H1 (cell line): ENCODE results near the gene KLHL8. TPM values are rescaled to one million over a fixed set of nuclear protein-coding genes. Genes with fewer than 3 reads are reported as not detected.

ENCODE experiments used
- CTCF ChIA-PET: fragments of 300-600 bp; sonication (Branson Sonifier 250); formaldehyde crosslinking; loops from one replicate; lab custom pipeline; 2021; ENCODE audit not compliant: partially characterized antibody; lab: Charles Lee
- POLR2A ChIA-PET: fragments of 300-600 bp; sonication (Branson Sonifier 250); formaldehyde crosslinking; loops from one replicate; lab custom pipeline; 2021; ENCODE audit warnings: inconsistent platforms; ENCODE audit not compliant: partially characterized antibody; lab: Charles Lee
- DNase-seq, 2 experiments: peaks; one replicate each; pipeline versions ENCODE4 v3.0.0 to v3.0.0-alpha.2; 2010 to 2022; ENCODE audit warnings: low spot score in 2 of 2, low read depth in 1 of 2, mixed read lengths in 1 of 2
- FAIRE-seq: peaks from 2 replicates; lab custom pipeline; 2011; peaks lifted over from hg19 to GRCh38; lab: Jason Lieb, UNC
- H2AFZ ChIP-seq: 2 replicates; pipeline ENCODE4 v1.8.1; 2012; ENCODE audit warnings: low read length, inconsistent platforms
- H2AK5ac ChIP-seq: 2 replicates; pipeline ENCODE4 v1.6.1; 2013; ENCODE audit warnings: low read depth, low read length
- H2BK120ac ChIP-seq: replicated peaks from 2 replicates; pipeline ENCODE3; 2013; ENCODE audit warnings: low read depth, low read length, inconsistent platforms
- H2BK12ac ChIP-seq: 2 replicates; pipeline ENCODE4 v1.6.1; 2013; ENCODE audit warnings: low read depth, low read length
- H2BK15ac ChIP-seq: 2 replicates; pipeline ENCODE4 v1.6.1; 2013; ENCODE audit warnings: low read length
- H2BK20ac ChIP-seq: 2 replicates; pipeline ENCODE4 v1.6.1; 2013; ENCODE audit warnings: low read length
- H2BK5ac ChIP-seq: 2 replicates; pipeline ENCODE4 v1.6.1; 2013; ENCODE audit warnings: low read depth, low read length
- H3K14ac ChIP-seq: 2 replicates; pipeline ENCODE4 v1.6.1; 2013; ENCODE audit warnings: inconsistent platforms; ENCODE audit not compliant: insufficient read length
- H3K18ac ChIP-seq: 2 replicates; pipeline ENCODE4 v1.6.1; 2013; ENCODE audit warnings: low read length; ENCODE audit errors: extremely low read depth
- H3K23ac ChIP-seq: 2 replicates; pipeline ENCODE4 v1.6.1; 2013; ENCODE audit warnings: inconsistent platforms; ENCODE audit not compliant: insufficient read length
- H3K23me2 ChIP-seq: 2 replicates; pipeline ENCODE4 v1.6.1; 2013; ENCODE audit warnings: low read depth, low read length
- H3K27ac ChIP-seq: 2 replicates; pipeline ENCODE4 v1.6.1; 2011; ENCODE audit warnings: low read depth, low read length, inconsistent platforms
- H3K27me3 ChIP-seq, 4 experiments: replicated peaks in 1 of 4; 1 replicate in 1 of 4; 2 replicates in 3 of 4; pipeline versions ENCODE4 v1.6.1 to v1.8.1; 2011 to 2013; ENCODE audit warnings: low read length in 3 of 4, mild to moderate bottlenecking in 3 of 4, inconsistent platforms in 2 of 4, mixed read lengths in 2 of 4, moderate library complexity in 1 of 4; ENCODE audit not compliant: control insufficient read depth in 3 of 4, insufficient read depth in 3 of 4; ENCODE audit errors: extremely low read depth in 1 of 4
- H3K36me3 ChIP-seq, 4 experiments: 2 replicates each; pipeline versions ENCODE4 v1.6.1 to v1.8.1; 2011 to 2013; ENCODE audit warnings: mild to moderate bottlenecking in 4 of 4, low read length in 3 of 4, moderate library complexity in 2 of 4, control low read depth in 1 of 4, inconsistent platforms in 1 of 4; ENCODE audit not compliant: insufficient read depth in 4 of 4, control insufficient read depth in 2 of 4
- H3K4ac ChIP-seq: replicated peaks from 2 replicates; pipeline ENCODE3; 2013; ENCODE audit warnings: low read length, low read depth, mixed read lengths, inconsistent platforms; ENCODE audit not compliant: insufficient read length
- H3K4me1 ChIP-seq, 4 experiments: replicated peaks in 1 of 4; 1 replicate in 1 of 4; 2 replicates in 3 of 4; pipeline versions ENCODE4 v1.6.1 to v1.8.1; 2011 to 2013; ENCODE audit warnings: low read length in 3 of 4, inconsistent platforms in 2 of 4, mixed read lengths in 1 of 4; ENCODE audit not compliant: insufficient read depth in 4 of 4, control insufficient read depth in 3 of 4
- H3K4me2 ChIP-seq, 2 experiments: 2 replicates each; pipeline versions ENCODE4 v1.6.1 to v1.8.1; 2011 to 2013; ENCODE audit warnings: low read depth in 2 of 2, low read length in 2 of 2, control low read depth in 1 of 2, inconsistent platforms in 1 of 2, mild to moderate bottlenecking in 1 of 2; ENCODE audit not compliant: insufficient read depth in 1 of 2
- H3K4me3 ChIP-seq, 4 experiments: fragments of 200-600, 300-600 bp in 1 of 4; sonication (generic), shearing (Covaris generic), sonication (Bioruptor Twin) in 1 of 4; 2 replicates each; pipeline versions ENCODE4 v1.5.1 to v1.8.1; 2011 to 2016; ENCODE audit warnings: low read length in 4 of 4, low read depth in 3 of 4, control low read depth in 2 of 4, inconsistent platforms in 2 of 4, mild to moderate bottlenecking in 2 of 4, mixed read lengths in 1 of 4, moderate library complexity in 1 of 4; ENCODE audit not compliant: insufficient read depth in 2 of 4; ENCODE audit errors: extremely low read depth in 1 of 4
- H3K56ac ChIP-seq: replicated peaks from 2 replicates; pipeline ENCODE3; 2013; ENCODE audit warnings: low read depth, mild to moderate bottlenecking, mixed read lengths, low read length, inconsistent platforms; ENCODE audit not compliant: insufficient read length
- H3K79me1 ChIP-seq: 2 replicates; pipeline ENCODE4 v1.6.1; 2013; ENCODE audit warnings: low read depth, low read length, control low read depth
- H3K79me2 ChIP-seq, 2 experiments: 2 replicates each; pipeline versions ENCODE4 v1.6.1 to v1.8.1; 2012 to 2013; ENCODE audit warnings: low read length in 2 of 2, mild to moderate bottlenecking in 2 of 2, inconsistent platforms in 1 of 2; ENCODE audit not compliant: insufficient read depth in 2 of 2, control insufficient read depth in 1 of 2
- H3K9ac ChIP-seq, 4 experiments: replicated peaks in 1 of 4; 1 replicate in 1 of 4; 2 replicates in 3 of 4; pipeline versions ENCODE4 v1.6.1 to v1.8.1; 2011 to 2013; ENCODE audit warnings: low read depth in 3 of 4, low read length in 3 of 4, control low read depth in 2 of 4, mild to moderate bottlenecking in 2 of 4, moderate library complexity in 2 of 4, inconsistent platforms in 1 of 4; ENCODE audit errors: extremely low read depth in 1 of 4
- H3K9me3 ChIP-seq, 2 experiments: 2 replicates each; pipeline versions ENCODE4 v1.6.1 to v1.8.1; 2012 to 2013; ENCODE audit warnings: mild to moderate bottlenecking in 2 of 2, moderate library complexity in 2 of 2, control low read depth in 1 of 2, inconsistent platforms in 1 of 2, low read depth in 1 of 2, low read length in 1 of 2, mixed read lengths in 1 of 2; ENCODE audit not compliant: insufficient read depth in 2 of 2
- H4K20me1 ChIP-seq, 2 experiments: replicated peaks in 1 of 2; 2 replicates each; pipeline versions ENCODE3 to v1.8.1; 2011 to 2013; ENCODE audit warnings: inconsistent platforms in 2 of 2, low read length in 2 of 2, mild to moderate bottlenecking in 1 of 2; ENCODE audit not compliant: insufficient read depth in 2 of 2, control insufficient read depth in 1 of 2
- H4K5ac ChIP-seq: 2 replicates; pipeline ENCODE4 v1.6.1; 2013; ENCODE audit warnings: low read length, low read depth, mixed read lengths, inconsistent platforms; ENCODE audit not compliant: insufficient read length
- H4K8ac ChIP-seq: 2 replicates; pipeline ENCODE4 v1.8.0; 2013; ENCODE audit warnings: mild to moderate bottlenecking, moderate library complexity, low read length, inconsistent platforms; ENCODE audit not compliant: insufficient read depth; ENCODE audit errors: extremely low read depth
- H4K91ac ChIP-seq: replicated peaks from 2 replicates; pipeline ENCODE3; 2013; ENCODE audit warnings: low read length, mixed read lengths, inconsistent platforms; ENCODE audit not compliant: insufficient read length
- CEBPB ChIP-seq: IDR thresholded peaks from 2 replicates; pipeline ENCODE4 v1.6.1; 2012; ENCODE audit warnings: low read depth, low read length
- E2F6 ChIP-seq: IDR thresholded peaks from 2 replicates; pipeline ENCODE4 v1.6.1; 2012; ENCODE audit warnings: inconsistent platforms
- GABPA ChIP-seq: IDR thresholded peaks from 2 replicates; pipeline ENCODE4 v1.6.1; 2011; ENCODE audit warnings: mild to moderate bottlenecking, low read length, moderate library complexity, borderline replicate concordance; ENCODE audit not compliant: insufficient read depth
- GTF2F1 ChIP-seq: IDR thresholded peaks from 2 replicates; pipeline ENCODE4 v1.6.1; 2012; ENCODE audit warnings: low read depth, low read length, improper control_type of control experiment, borderline replicate concordance
- HDAC6 ChIP-seq: IDR thresholded peaks from one replicate; pipeline ENCODE4 v1.7.1; 2012; ENCODE audit warnings: low read depth, mild to moderate bottlenecking, inconsistent platforms, low read length, moderate library complexity
- NRF1 ChIP-seq: IDR thresholded peaks from 2 replicates; pipeline ENCODE4 v1.6.1; 2011; ENCODE audit warnings: mild to moderate bottlenecking, low read depth, low read length, improper control_type of control experiment
- POLR2A ChIP-seq, 2 experiments: IDR thresholded peaks; 1 replicate in 1 of 2; 2 replicates in 1 of 2; pipeline ENCODE4 v1.6.1; 2011; ENCODE audit warnings: low read depth in 2 of 2, low read length in 2 of 2, mild to moderate bottlenecking in 2 of 2; ENCODE audit errors: control extremely low read depth in 1 of 2
- POLR2AphosphoS5 ChIP-seq: IDR thresholded peaks from 2 replicates; pipeline ENCODE4 v1.6.1; 2011; ENCODE audit warnings: low read depth, low read length
- POU5F1 ChIP-seq: IDR thresholded peaks from 2 replicates; pipeline ENCODE4 v1.6.1; 2011; ENCODE audit warnings: low read depth, mild to moderate bottlenecking, low read length, moderate library complexity
- RAD21 ChIP-seq, 2 experiments: IDR thresholded peaks in 1 of 2; conservative IDR thresholded peaks in 1 of 2; 2 replicates each; pipeline ENCODE4 v1.6.1; 2011; ENCODE audit warnings: low read depth in 2 of 2, low read length in 2 of 2, improper control_type of control experiment in 1 of 2, inconsistent platforms in 1 of 2, mild to moderate bottlenecking in 1 of 2, moderate library complexity in 1 of 2
- SRF ChIP-seq: IDR thresholded peaks from 2 replicates; pipeline ENCODE4 v1.6.1; 2011; ENCODE audit warnings: mild to moderate bottlenecking, low read depth, low read length, moderate library complexity
- SUZ12 ChIP-seq: fragments of 200-600 bp; sonication (generic); IDR thresholded peaks from 2 replicates; pipeline ENCODE4 v1.6.1; 2012; ENCODE audit warnings: mild to moderate bottlenecking, inconsistent platforms, low read length, moderate library complexity, mixed read lengths
- TAF7 ChIP-seq: optimal IDR thresholded peaks from 2 replicates; pipeline ENCODE3; 2011; ENCODE audit warnings: low read depth, mild to moderate bottlenecking, inconsistent platforms, low read length, moderate library complexity, borderline replicate concordance
- TEAD4 ChIP-seq: IDR thresholded peaks from 2 replicates; pipeline ENCODE4 v1.6.1; 2012; ENCODE audit warnings: low read depth, low read length, inconsistent platforms, mixed read lengths
- WGBS, 2 experiments: shearing (Covaris generic) in 1 of 2; methylation state at CpG; one replicate each; pipeline versions ENCODE4 v1.1.6 to v1.1.7; 2013 to 2015; ENCODE audit warnings: low lambda C conversion rate in 2 of 2, mixed read lengths in 2 of 2, inconsistent platforms in 1 of 2, low coverage in 1 of 2, missing lambda C conversion rate in 1 of 2; ENCODE audit not compliant: insufficient replicate concordance in 2 of 2, insufficient coverage in 1 of 2, insufficient read length in 1 of 2; ENCODE audit errors: extremely low coverage in 1 of 2, missing lambda C conversion rate in 1 of 2; 5-methylcytosine and 5-hydroxymethylcytosine counted together
- polyA plus RNA-seq, 7 experiments: library from polyadenylated mRNA; depleted of rRNA in 3 of 7; stranded (reverse) in 5 of 7; unstranded in 2 of 7; fragments of >200 nt in 5 of 7; fragments of 200-250 nt in 2 of 7; gene quantifications; 1 replicate in 5 of 7; 2 replicates in 1 of 7; 4 replicates in 1 of 7; pipeline versions ENCODE4 v1.2.1 to v1.2.3, GENCODE V29; 2011 to 2013; ENCODE audit warnings: missing spikeins in 2 of 7, mixed read lengths in 2 of 7
- total RNA-seq: library from RNA; stranded (reverse); fragmentation: NEBNext Ultra II Directional; extraction: Animal tissue kit (Norgen Biotek cat#: 25700); gene quantifications from 2 replicates; pipeline ENCODE4 v1.2.1, GENCODE V29; 2021

The KLHL8 gene
- total and polyA plus RNA-seq, 2 of the 8 experiments (the other 6 are each of a cell fraction or from before 2014, with no cell fraction given): 0.94 to 8.1 TPM

GRCh38 chr4:87230806-87231205, 10.4 kb upstream of the KLHL8 start:
- no peak overlapping the region for H3K18ac ChIP-seq
- no peak overlapping the region for H4K91ac ChIP-seq
- no peak overlapping the region for H2AK5ac ChIP-seq
- no peaks in the 10 kb centered on the region for H3K27me3 ChIP-seq
- H4K20me1 ChIP-seq: no peaks in the 10 kb centered on the region
- no peaks in the 10 kb centered on the region for H3K4me1 ChIP-seq
- POLR2A ChIA-PET: no interaction called here
- H3K4me2 ChIP-seq: no peak overlapping the region
- H2AFZ ChIP-seq: no peak overlapping the region
- H4K5ac ChIP-seq: no peak overlapping the region
- H2BK12ac ChIP-seq: no peak overlapping the region
- H3K56ac ChIP-seq: no peak overlapping the region
- CTCF ChIA-PET: interaction anchor here (0.9 to 1.6 kb wide), 2 partner anchors 37 to 79 kb away, joined by 3 to 4 read pairs; no protein-coding TSS in a partner anchor
- no peak overlapping the region for H3K9ac ChIP-seq
- no peak overlapping the region for H3K27ac ChIP-seq
- H3K9me3 ChIP-seq: no peaks in the 10 kb centered on the region
- H3K4ac ChIP-seq: no peak overlapping the region
- H2BK20ac ChIP-seq: no peak overlapping the region
- no peak overlapping the region for H3K4me3 ChIP-seq
- H3K79me1 ChIP-seq: no peaks in the 10 kb centered on the region
- no peak for DNase-seq
- no peak overlapping the region for H2BK5ac ChIP-seq
- H3K23me2 ChIP-seq: no peaks in the 10 kb centered on the region
- no peak overlapping the region for H4K8ac ChIP-seq
- no peaks in the 10 kb centered on the region; a peak in 1 of 8 replicates for H3K36me3 ChIP-seq
- 85% methylated on average over 6 of the region's 6 CpGs; no CpG with 5 or more reads in 1 of the 2 experiments for WGBS, 2 experiments
- H2BK15ac ChIP-seq: no peak overlapping the region
- no peaks in the 10 kb centered on the region for H3K79me2 ChIP-seq
- H3K23ac ChIP-seq: no peak overlapping the region
- no peak for FAIRE-seq
- no peak overlapping the region for H2BK120ac ChIP-seq
- no peak overlapping the region for H3K14ac ChIP-seq
- no peak for TF ChIP-seq SUZ12
- no peak for TF ChIP-seq GABPA
- no peak for TF ChIP-seq SRF
- TF ChIP-seq TAF7: no peak
- no peak for TF ChIP-seq GTF2F1
- TF ChIP-seq E2F6: no peak
- no peak for TF ChIP-seq RAD21 (IDR thresholded peaks at IDR 0.05 in 1 of 2, conservative IDR thresholded peaks at IDR 0.05 in 1 of 2; ENCODE audit: low read depth in 2 of 2, low read length in 2 of 2)
- no peak for TF ChIP-seq POU5F1
- TF ChIP-seq NRF1: no peak
- TF ChIP-seq TEAD4: no peak
- TF ChIP-seq POLR2A (IDR thresholded peaks at IDR 0.05; ENCODE audit: control extremely low read depth in 1 of 2, low read depth in 2 of 2, low read length in 2 of 2): no peak
- TF ChIP-seq HDAC6: no peak
- TF ChIP-seq CEBPB: no peak
- TF ChIP-seq POLR2AphosphoS5: no peak
